KMS-11 (cell line): ENCODE results near the gene CDS1.

Source experiments
- H2AFZ ChIP-seq: fragments of 200-600 bp; sonication (generic); 2 replicates; pipeline ENCODE4 v1.6.1; 2016; ENCODE audit warnings: antibody characterized with exemption, mixed run types, low read depth
- H3K27ac ChIP-seq: fragments of 200-600 bp; sonication (generic); 2 replicates; pipeline ENCODE4 v1.6.1; 2016; ENCODE audit warnings: mild to moderate bottlenecking, mixed run types
- H3K27me3 ChIP-seq: fragments of 200-600 bp; sonication (generic); 2 replicates; pipeline ENCODE4 v1.6.1; 2017; ENCODE audit warnings: mild to moderate bottlenecking, low read depth, mixed run types, moderate library complexity; ENCODE audit not compliant: insufficient read depth
- H3K36me3 ChIP-seq: fragments of 200-600 bp; sonication (generic); 2 replicates; pipeline ENCODE4 v1.6.1; 2017; ENCODE audit warnings: mild to moderate bottlenecking, mixed run types; ENCODE audit not compliant: insufficient read depth
- H3K4me1 ChIP-seq: fragments of 200-600 bp; sonication (generic); 2 replicates; pipeline ENCODE4 v1.6.1; 2016; ENCODE audit warnings: mild to moderate bottlenecking, low read depth, mixed run types; ENCODE audit not compliant: poor library complexity, severe bottlenecking
- H3K4me2 ChIP-seq: fragments of 200-600 bp; sonication (generic); 2 replicates; pipeline ENCODE4 v1.7.0; 2016; ENCODE audit warnings: mild to moderate bottlenecking, mixed run types
- H3K4me3 ChIP-seq: fragments of 200-600 bp; sonication (generic); IDR thresholded peaks from 2 replicates; pipeline ENCODE4 v1.6.1; 2017; ENCODE audit warnings: low read depth, low read length, mixed read lengths; ENCODE audit not compliant: insufficient read depth
- H3K79me2 ChIP-seq: fragments of 200-600 bp; sonication (generic); 2 replicates; pipeline ENCODE4 v1.6.1; 2016; ENCODE audit warnings: low read depth, mixed run types; ENCODE audit not compliant: insufficient read depth
- H3K9ac ChIP-seq: fragments of 200-600 bp; sonication (generic); 2 replicates; pipeline ENCODE4 v1.6.1; 2016; ENCODE audit warnings: mild to moderate bottlenecking, mixed run types
- H4K20me1 ChIP-seq: fragments of 200-600 bp; sonication (generic); 2 replicates; pipeline ENCODE4 v1.6.1; 2016; ENCODE audit warnings: mild to moderate bottlenecking, mixed run types; ENCODE audit not compliant: insufficient read depth
- CTCF ChIP-seq: fragments of 200-600 bp; sonication (generic); conservative IDR thresholded peaks from 2 replicates; pipeline ENCODE4 v1.6.1; 2017; ENCODE audit warnings: low read depth, mild to moderate bottlenecking, antibody characterized with exemption, low read length, moderate library complexity, mixed read lengths

The CDS1 gene

DNA sequence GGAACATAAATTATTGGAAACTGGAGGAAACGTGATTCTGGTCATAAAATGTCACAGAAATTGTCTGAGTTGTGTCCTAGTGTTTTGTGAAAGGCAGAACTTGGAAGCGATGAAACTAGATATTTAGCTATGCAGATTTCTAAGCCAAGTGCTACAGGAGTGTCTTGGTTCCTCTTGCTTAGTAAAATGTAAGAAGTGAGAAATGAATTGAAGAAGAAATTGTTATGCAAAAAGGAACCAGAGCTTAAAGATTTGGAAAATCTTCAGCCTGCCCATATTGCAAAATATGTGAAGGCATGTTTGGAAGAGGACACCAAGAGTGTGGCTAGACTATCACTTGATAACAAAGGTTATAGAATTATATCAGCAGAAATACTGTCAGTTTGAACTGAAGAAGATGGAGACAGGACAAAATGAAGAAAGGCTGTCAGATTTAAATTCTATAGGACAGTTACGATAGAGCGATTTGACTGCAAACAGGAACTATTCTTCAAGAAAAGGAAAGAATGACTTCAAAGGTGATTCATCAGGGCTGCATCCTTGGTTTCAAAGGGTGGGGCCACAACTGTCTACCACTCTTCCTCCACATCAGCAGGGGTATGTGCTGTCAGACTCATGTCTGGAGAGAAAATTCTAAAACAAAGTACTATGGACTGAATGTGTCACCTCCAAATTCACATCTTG, 9.4 kb upstream of the CDS1 start:
- no peak overlapping the region for H3K9ac ChIP-seq
- TF ChIP-seq CTCF = no peak

DNA sequence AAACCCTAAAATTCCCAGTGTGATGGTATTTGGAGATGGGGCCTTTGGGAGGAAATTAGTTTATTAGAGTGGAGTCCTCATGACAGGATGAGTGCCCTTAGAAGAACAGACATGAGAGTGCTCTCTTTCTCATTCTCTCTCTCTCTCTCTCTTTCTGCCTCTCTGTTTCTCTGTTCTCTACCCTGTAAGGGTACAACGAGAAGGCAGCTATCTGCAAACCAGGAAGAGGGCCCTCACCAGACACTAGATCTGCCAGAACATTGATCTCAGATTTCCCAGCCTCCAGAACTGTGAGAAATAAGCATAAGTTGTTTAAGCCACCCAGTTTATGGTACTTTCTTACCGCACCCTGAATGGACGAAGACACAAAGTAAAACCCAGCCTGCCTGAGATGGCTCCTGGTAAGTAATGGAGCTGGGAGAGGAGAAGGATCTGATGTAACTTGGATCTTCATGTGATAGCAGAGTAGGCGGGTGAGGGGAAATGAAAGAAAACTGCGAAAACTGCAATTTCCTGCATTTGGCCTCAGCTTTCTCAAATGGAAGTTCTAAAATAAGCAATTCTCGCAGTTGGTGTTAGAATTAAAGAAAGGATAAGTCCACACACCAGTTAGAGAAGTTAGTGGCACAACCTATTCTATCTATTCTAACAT, 8.7 kb upstream of the CDS1 start:
- Histone ChIP-seq H3K79me2 (no peaks in the 10 kb centered on the region), H4K20me1 (no peaks in the 10 kb centered on the region), H3K9ac (no peak overlapping the region), H3K4me2 (no peak overlapping the region), H3K4me1 (no peaks in the 10 kb centered on the region), H3K27ac (no peak overlapping the region), H2AFZ (no peak overlapping the region), H3K27me3 (no peaks in the 10 kb centered on the region), H3K36me3 (no peaks in the 10 kb centered on the region), H3K4me3 (no peak overlapping the region)
- no peak for TF ChIP-seq CTCF

More for the DNA sequence above, 9.4 kb upstream of the CDS1 start:
- H3K27me3 ChIP-seq = no peaks in the 10 kb centered on the region
- no peak overlapping the region for H3K27ac ChIP-seq
- no peaks in the 10 kb centered on the region for H3K36me3 ChIP-seq
- H3K4me3 ChIP-seq = no peak overlapping the region
- H3K4me2 ChIP-seq = no peak overlapping the region
- H3K79me2 ChIP-seq = no peaks in the 10 kb centered on the region
- H4K20me1 ChIP-seq = no peaks in the 10 kb centered on the region
- no peaks in the 10 kb centered on the region for H3K4me1 ChIP-seq
- H2AFZ ChIP-seq = no peak overlapping the region

DNA sequence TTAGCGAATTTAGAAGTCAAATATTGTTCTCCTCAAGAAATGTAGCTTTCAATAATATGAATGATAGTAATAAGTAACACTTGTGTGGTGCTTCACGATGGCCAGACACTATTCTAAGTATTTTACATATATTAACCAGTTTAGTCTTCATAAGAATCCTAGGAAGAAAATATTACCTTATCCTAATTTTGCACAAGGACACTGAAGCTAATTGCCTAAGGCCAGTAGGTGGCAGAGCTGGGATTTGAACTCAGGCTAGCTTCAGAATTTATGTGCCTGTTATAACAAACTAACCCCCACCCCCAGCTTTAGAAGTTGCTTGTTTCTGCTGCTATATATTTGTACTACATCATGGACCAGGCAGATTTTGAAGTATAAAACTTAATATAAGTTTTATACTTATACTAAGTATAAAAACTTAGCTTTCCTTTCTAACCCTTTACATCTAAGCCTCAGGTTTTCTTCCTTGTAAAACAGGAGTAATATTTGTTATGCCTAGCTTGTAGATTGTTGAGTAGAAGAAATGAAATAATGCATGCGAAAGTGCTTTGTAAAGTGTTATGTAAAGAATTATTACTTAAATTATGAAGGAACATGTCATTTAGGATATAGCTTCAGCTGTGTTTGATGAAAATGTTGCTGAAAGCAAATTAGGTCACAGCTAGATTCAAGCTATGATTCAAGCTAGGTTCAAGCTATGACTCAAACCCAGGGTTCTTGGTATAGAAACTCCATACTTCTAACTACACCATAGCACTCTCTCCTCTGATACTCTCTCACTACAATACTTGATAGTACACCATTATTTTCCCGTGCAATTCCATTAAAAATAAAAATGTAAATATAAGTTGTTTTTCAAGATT, 4.2 kb upstream of the CDS1 start:
- Histone ChIP-seq H3K4me2 (0 out of 2 replicates have a peak overlapping the region, but pooled peaks have one; percentile 2), H2AFZ (no peak overlapping the region), H3K9ac (no peak overlapping the region), H3K79me2 (no peaks in the 10 kb centered on the region), H4K20me1 (no peaks in the 10 kb centered on the region), H3K27me3 (no peaks in the 10 kb centered on the region), H3K4me3 (no peak overlapping the region), H3K36me3 (no peaks in the 10 kb centered on the region), H3K27ac (no peak overlapping the region), H3K4me1 (peaks cover 1% of the 10 kb centered on the region)
- TF ChIP-seq CTCF = peak; percentile 72

DNA sequence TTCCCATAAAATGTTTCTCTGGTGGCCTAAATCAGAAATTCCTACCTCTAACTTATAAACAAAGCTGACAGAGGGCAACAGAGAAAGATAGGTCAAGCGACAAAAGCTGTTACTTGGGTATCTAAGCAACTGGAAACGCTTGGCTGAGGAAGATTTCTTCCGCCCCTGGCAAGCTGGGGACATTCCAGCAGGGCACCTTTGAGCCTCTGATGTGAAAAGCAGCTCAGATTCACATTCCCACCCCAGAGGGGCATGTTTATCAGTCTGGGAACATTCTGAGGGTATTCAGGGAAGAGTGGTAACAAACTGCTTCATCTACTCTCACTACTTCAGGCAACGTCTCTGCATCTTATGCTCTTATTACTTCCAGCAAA, 3.5 kb upstream of the CDS1 start:
- 0 out of 2 replicates have a peak overlapping the region, but pooled peaks have one; percentile 2 for H3K4me2 ChIP-seq
- H3K27ac ChIP-seq = no peak overlapping the region
- H3K4me1 ChIP-seq = peaks cover 7% of the 10 kb centered on the region
- H3K9ac ChIP-seq = no peak overlapping the region
- no peak for TF ChIP-seq CTCF
- H2AFZ ChIP-seq = no peak overlapping the region
- no peaks in the 10 kb centered on the region for H3K27me3 ChIP-seq
- no peaks in the 10 kb centered on the region for H3K36me3 ChIP-seq
- no peaks in the 10 kb centered on the region for H3K79me2 ChIP-seq
- no peaks in the 10 kb centered on the region for H4K20me1 ChIP-seq
- H3K4me3 ChIP-seq = no peak overlapping the region
